Cardiac fibroblast (primary cell): ENCODE measurements around the gene SHROOM4.

ENCODE experiments used
- DNase-seq, 2 donors: peaks; one replicate each; pipeline versions ENCODE4 v3.0.0 to v3.0.0-alpha.2; 2010; ENCODE audit warnings: low read depth in 2 of 2
- H3K4me3 ChIP-seq, 2 donors: replicated peaks in 1 of 2; 1 replicate in 1 of 2; 2 replicates in 1 of 2; pipeline ENCODE4 v1.5.1; 2011; ENCODE audit warnings: low read depth in 2 of 2, low read length in 2 of 2, mild to moderate bottlenecking in 2 of 2, moderate library complexity in 1 of 2
- CTCF ChIP-seq: IDR thresholded peaks from one replicate; pipeline ENCODE4 v1.5.1; 2011; ENCODE audit warnings: low read depth, mild to moderate bottlenecking, low read length, inconsistent platforms

The SHROOM4 gene

DNA sequence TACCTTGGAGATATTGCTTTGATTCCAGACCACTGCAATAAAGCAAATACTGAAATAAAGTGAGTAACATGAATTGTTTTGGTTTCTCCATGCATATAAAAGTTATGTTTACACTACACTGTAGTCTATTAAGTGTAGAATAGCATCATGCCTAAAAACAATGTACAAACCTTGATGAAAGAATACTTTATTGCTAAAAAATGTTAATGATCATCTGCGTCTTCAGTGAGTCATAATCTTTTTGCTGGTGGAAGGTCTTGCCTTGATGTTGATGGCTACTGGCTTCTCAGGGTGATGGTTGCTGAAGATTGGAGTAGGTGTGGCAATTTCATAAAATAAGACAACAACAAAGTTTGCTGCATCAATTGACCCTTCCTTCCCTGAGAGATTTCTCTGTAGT is 145.1 kb downstream of the SHROOM4 start:
- no peak overlapping the region for H3K4me3 ChIP-seq
- DNase-seq = no peak
- TF ChIP-seq CTCF = no peak

GRCh38 chrX:50648156-50648555 is 165.8 kb downstream of the SHROOM4 start:
- DNase-seq = peak in 1 of 2 donors; percentile 38
- no peak for TF ChIP-seq CTCF
- H3K4me3 ChIP-seq = no peak overlapping the region

- no peak for TF ChIP-seq CTCF
- no peak overlapping the region for H3K4me3 ChIP-seq
- no peak for DNase-seq
Measured at GRCh38 chrX:50644496-50644895, 169.5 kb downstream of the SHROOM4 start.

GRCh38 chrX:50643525-50644137 is 170.4 kb downstream of the SHROOM4 start:
- H3K4me3 ChIP-seq = no peak overlapping the region
- no peak for TF ChIP-seq CTCF
- DNase-seq = peak in 1 of 2 donors; percentile 17

DNA sequence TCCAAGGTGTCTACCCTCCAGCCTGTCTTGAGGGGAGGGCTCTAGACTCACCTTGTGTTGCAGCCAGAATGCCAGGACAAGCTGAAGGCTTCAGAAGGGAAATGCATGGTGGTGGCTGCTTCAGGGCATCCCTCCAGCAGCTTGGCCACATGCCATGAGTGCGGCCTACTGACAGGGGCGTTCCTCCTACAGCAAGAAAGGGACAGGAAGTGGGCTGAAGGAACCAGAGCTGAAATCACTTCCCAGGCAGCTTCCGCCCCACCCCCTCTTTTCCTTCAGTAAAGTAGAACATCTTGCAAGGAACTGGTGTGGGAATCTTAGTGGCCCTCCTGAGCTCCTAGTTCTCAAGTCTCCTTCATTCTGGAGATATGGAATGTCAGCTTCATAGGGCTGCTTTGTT is 175.9 kb downstream of the SHROOM4 start:
- no peak for TF ChIP-seq CTCF
- no peak overlapping the region for H3K4me3 ChIP-seq
- peak; percentile 27 to 43 for DNase-seq

DNA sequence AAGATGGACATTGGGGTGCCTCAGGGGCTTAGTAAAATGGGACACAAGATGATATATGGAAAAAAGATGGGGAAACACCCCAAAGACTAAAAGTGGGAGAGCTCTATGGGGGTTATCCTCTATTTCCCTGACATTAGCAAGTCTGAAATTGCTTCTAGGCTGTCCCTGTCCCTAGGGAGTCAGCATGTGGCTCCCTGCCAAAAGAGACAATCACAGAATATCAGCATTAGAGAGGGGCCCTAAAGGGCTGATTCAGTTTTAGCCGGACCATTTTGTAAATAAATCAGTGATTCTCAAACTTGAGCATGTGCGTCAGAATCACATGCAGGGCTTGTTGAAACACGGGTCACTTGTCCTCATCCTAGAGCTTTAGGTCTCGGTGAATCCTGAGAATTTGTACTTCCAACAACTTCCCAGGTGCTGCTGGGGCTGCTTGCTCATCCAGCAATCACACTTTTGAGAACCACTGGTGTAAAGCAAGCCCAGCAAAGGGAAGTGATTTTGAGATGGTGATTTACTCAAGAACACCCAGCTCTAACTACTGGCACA is 178.1 kb downstream of the SHROOM4 start:
- DNase-seq = no peak
- H3K4me3 ChIP-seq = no peak overlapping the region
- TF ChIP-seq CTCF = no peak

DNA sequence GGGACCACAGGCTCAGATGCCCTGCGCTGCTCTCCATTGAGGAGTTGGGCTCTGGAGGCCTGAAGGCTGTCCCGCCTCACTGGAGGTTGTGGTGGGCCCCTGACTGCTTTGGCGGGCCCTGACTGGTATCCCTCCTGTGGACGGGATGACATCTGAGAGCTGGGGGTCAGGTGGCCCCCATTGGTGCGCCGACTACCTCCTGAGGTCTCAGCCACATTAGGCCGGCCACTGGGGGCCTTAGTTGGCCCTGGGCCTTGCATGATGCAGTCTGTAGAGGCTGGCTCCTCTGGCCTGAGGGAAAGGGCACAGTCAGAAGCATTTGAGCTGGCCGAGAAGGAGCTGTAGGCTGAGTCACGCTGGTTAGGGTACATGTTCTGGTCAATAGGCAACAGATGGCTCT is 178.8 kb downstream of the SHROOM4 start:
- no peak for DNase-seq
- TF ChIP-seq CTCF = no peak

More for the DNA sequence above, 178.8 kb downstream of the SHROOM4 start:
- H3K4me3 ChIP-seq = no peak overlapping the region
